ENCODE results near the gene ATP6AP1. TPM values are rescaled to one million over a fixed set of nuclear protein-coding genes. Genes with fewer than 3 reads are reported as not detected.

ATP6AP1 gene
- total and polyA plus RNA-seq, 10 of the 15 experiments (the other 5 are each of a cell fraction or from before 2014, with no cell fraction given): 4.5 to 56.4 (median 32.0) TPM

GRCh38 chrX:154397888-154398667, 30.4 kb upstream of the ATP6AP1 start, which contains the start of gene RPL10 (continued):
- TF ChIP-seq REST (IDR thresholded peaks at IDR 0.05; ENCODE audit: low read depth, low read length) (no peak; the same call in 1 of the 2 replicates), BACH1 (IDR thresholded peaks at IDR 0.05; ENCODE audit: borderline replicate concordance) (peak; percentile 54; the same call in 1 of the 2 replicates), ZZZ3 (IDR thresholded peaks at IDR 0.05; ENCODE audit: control insufficient read depth, insufficient read length, low read depth) (no peak), RUNX3 (IDR thresholded peaks at IDR 0.05; ENCODE audit: low read length) (peak; percentile 64), BCLAF1 (IDR thresholded peaks at IDR 0.05) (no peak), ZBTB11 (CRISPR knock-in tag; IDR thresholded peaks at IDR 0.05) (no peak), CHD4 (IDR thresholded peaks at IDR 0.05) (no peak), USF1 (IDR thresholded peaks at IDR 0.05; ENCODE audit: borderline replicate concordance, extremely low read length, insufficient read depth, low read depth, low read length) (peak; percentile 61), RELA (IDR thresholded peaks at IDR 0.05; ENCODE audit: borderline replicate concordance, partially characterized antibody) (no peak), PAX8 (IDR thresholded peaks at IDR 0.05) (no peak), CHD2 (IDR thresholded peaks at IDR 0.05; ENCODE audit: borderline replicate concordance, low read depth, low read length) (peak; percentile 62; the same call in 1 of the 2 replicates), NKRF (conservative IDR thresholded peaks at IDR 0.05) (peak; percentile 27; the same call in 1 of the 2 replicates), MTA3 (IDR thresholded peaks at IDR 0.05; ENCODE audit: borderline replicate concordance, low read length) (no peak), ZBED1 (IDR thresholded peaks at IDR 0.05; ENCODE audit: borderline replicate concordance) (peak; percentile 83; the same call in 1 of the 2 replicates), NR2F1 (conservative IDR thresholded peaks at IDR 0.05) (no peak), CBX3 (IDR thresholded peaks at IDR 0.05; ENCODE audit: borderline replicate concordance, low read depth) (no peak)

All from GM12878 (cell line).